ENCODE measurements around the gene ZBTB46. TPM values are rescaled to one million over a fixed set of nuclear protein-coding genes. Genes with fewer than 3 reads are reported as not detected.

The ZBTB46 gene
- total RNA-seq, 2 experiments from 2014 or later, result 4.6 to 5.5 TPM

DNA sequence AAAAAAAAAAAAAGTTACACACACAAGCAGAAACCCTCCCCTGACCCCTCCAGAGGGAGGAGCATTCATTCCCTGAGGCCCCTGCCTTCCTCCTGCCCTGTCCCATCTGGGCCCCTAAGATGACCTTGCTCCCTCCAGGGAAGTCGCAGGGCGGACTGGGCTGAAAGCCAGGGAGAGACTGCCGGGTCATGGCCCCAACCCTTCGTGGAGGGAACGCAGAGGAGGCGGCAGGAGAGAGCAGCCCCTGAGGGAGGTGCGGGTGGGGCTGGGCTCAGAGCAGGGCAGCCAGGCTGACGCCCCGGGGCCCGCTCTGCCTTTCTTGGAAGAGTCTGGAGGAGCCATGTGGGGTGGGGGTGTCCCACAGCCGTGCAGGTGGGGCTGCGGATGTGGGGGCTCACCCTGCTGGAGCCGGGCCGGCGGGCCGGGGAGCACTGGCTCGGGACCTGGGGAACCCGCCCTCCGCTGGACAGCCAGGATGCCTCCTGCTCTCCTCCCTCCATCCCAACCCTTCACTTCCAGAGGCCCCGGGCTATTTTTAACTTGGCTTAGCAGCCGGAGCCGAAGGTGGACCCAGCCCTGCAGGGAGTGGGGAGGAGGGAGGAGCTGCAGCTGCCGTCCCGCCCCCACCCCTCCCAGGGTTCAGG lies 15.2 kb upstream of the ZBTB46 start:
- no peak overlapping the region for H3K27ac Mint-ChIP-seq
- peaks cover 47% of the 10 kb centered on the region for H3K27me3 Mint-ChIP-seq
- no peak for DNase-seq
- CTCF ChIA-PET, result interaction anchor here (0.9 kb wide), 1 partner anchor 134 kb away, joined by 4 read pairs; no protein-coding TSS in a partner anchor
- no peak overlapping the region for H3K4me3 Mint-ChIP-seq
- no peaks in the 10 kb centered on the region for H3K36me3 Mint-ChIP-seq
- peaks cover 15% of the 10 kb centered on the region for H3K4me1 Mint-ChIP-seq (ENCODE audit: low read depth)
- no peaks in the 10 kb centered on the region for H3K9me3 Mint-ChIP-seq
- POLR2A ChIA-PET, result interaction anchor here (0.5 kb wide), 1 partner anchor 16 kb away, joined by 3 read pairs; no protein-coding TSS in a partner anchor
- intact Hi-C loops (cut with micrococcal nuclease), result no loop called here

DNA sequence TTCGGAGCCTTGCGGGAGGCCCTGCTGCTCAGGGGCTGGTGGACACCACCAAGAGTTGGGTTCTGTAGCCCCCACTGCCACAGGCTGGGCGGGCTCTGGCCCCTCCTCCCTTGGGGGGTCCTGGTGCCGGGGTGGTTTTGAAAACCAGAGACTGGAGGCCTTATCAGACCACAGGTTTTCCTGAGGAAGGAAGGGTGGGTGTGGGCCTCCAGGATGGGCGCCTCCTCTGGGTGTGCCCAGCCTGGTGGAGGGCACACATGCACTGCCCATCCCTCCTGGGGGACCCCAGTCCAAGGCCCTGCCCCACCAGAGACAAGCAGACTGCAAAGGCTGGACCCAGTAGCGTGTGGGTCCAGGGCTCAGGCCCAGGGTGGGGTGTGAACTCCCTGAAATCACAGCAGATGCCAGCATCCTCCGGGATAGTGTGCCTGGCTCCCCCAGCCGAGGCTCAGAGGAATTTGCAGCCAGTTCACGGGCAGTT lies 13.5 kb upstream of the ZBTB46 start:
- Mint-ChIP-seq H3K4me3 (no peak overlapping the region), H3K27me3 (peaks cover 33% of the 10 kb centered on the region), H3K9me3 (no peaks in the 10 kb centered on the region), H3K4me1 (ENCODE audit: low read depth) (peaks cover 6% of the 10 kb centered on the region), H3K27ac (no peak overlapping the region), H3K36me3 (no peaks in the 10 kb centered on the region)
- CTCF ChIA-PET, result no interaction called here
- intact Hi-C loops (cut with micrococcal nuclease), result no loop called here
- no peak for DNase-seq
- POLR2A ChIA-PET, result no interaction called here

DNA sequence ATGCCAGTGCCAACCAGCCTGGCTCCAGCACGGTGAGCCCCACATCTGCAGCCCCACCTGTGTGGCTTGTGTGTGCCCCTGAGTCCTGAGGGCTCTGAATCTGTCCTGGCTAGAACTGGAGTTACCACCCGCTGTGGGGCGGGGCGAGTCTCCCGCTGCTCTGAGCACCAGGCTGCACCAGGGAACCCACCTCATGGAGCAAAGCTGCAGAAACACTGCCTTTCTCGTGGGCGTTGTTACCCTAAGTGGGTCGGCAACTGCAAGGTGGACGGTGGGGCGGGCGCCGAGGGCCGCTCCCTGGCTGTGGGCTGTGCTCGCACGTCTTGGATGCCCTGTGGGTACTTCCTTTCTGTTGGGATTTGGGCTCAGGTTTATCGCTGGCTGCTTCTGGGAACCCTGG lies 12.7 kb upstream of the ZBTB46 start:
- CTCF ChIA-PET, result no interaction called here
- POLR2A ChIA-PET, result no interaction called here
- no peaks in the 10 kb centered on the region for H3K9me3 Mint-ChIP-seq
- H3K27ac Mint-ChIP-seq, result no peak overlapping the region
- H3K4me3 Mint-ChIP-seq, result no peak overlapping the region
- H3K27me3 Mint-ChIP-seq, result peaks cover 31% of the 10 kb centered on the region
- no peaks in the 10 kb centered on the region for H3K36me3 Mint-ChIP-seq
- DNase-seq, result no peak
- peaks cover 6% of the 10 kb centered on the region for H3K4me1 Mint-ChIP-seq (ENCODE audit: low read depth)
- intact Hi-C loops (cut with micrococcal nuclease), result no loop called here

DNA sequence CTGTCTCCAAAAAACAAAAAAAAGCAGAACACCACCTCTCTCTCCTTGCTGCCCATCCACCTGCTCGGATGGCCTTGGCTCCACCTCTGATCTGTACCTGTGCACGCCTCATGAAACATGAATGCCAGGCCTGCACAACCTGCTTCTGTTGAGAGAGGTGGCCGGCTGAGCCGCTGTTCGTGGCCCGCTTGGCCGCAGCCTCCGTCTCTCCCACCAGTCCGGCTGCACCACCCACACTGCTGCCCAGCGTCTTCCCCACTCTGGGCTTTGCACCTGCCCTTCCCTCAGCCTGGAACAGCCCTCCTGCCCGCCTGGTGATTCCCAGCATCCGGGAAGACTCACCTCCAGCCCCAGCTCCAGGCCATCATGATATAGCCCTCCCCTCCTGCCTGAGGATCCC lies 12.2 kb upstream of the ZBTB46 start:
- DNase-seq, result no peak
- CTCF ChIA-PET, result no interaction called here
- POLR2A ChIA-PET, result no interaction called here
- intact Hi-C loops (cut with micrococcal nuclease), result no loop called here
- Mint-ChIP-seq H3K36me3 (no peaks in the 10 kb centered on the region), H3K27ac (no peak overlapping the region), H3K4me1 (ENCODE audit: low read depth) (peaks cover 6% of the 10 kb centered on the region), H3K4me3 (no peak overlapping the region), H3K9me3 (no peaks in the 10 kb centered on the region), H3K27me3 (peaks cover 28% of the 10 kb centered on the region)

DNA sequence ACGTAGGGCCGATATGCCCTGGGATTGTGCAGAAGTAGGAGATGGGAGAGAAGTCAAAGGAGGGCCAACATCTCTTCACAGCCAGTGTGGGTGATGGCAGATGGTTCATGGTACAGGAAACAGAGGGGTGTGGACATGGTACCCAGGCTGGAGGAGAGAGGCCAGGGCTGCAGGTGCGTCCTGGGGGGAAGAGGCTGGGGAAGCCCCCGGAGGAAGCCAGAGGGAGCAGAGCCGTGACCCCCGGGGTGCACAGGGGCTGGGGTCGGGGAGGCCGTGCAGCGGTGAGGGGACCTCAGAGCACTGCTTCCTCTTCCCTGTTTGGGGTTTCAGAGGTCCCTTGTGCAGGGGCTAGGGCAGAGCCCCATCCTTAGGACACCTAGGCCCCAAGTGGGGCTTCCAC lies 11.2 kb upstream of the ZBTB46 start:
- CTCF ChIA-PET, result interaction anchor here (0.6 kb wide), 1 partner anchor 16 kb away, joined by 3 read pairs; no protein-coding TSS in a partner anchor
- POLR2A ChIA-PET, result no interaction called here

DNA sequence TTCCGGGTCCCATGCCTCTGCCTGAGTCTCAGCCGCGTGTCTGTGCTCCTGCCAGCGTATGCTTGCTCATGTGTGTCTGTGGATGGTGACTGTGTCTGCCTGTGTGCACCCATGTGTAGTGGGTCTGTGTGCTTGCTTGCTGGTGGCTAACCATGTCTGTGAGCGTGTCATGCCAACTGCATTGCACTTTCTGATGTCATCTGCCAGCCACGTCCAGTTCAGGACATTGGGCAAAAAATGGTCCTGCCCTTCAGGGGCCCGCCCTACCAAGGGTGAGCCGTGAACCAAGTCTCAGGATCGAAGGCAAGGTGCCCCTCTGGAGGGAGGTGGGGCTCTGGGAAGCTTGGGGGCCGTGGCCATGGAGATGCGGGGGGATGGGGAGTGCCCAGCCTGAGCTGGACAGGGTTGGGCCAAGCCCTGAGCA lies 9.4 kb upstream of the ZBTB46 start:
- intact Hi-C loops (cut with micrococcal nuclease), result no loop called here
- no peaks in the 10 kb centered on the region for H3K36me3 Mint-ChIP-seq
- DNase-seq, result no peak
- POLR2A ChIA-PET, result no interaction called here
- no peak overlapping the region for H3K27ac Mint-ChIP-seq
- peaks cover 4% of the 10 kb centered on the region for H3K4me1 Mint-ChIP-seq (ENCODE audit: low read depth)
- CTCF ChIA-PET, result no interaction called here
- H3K27me3 Mint-ChIP-seq, result peaks cover 25% of the 10 kb centered on the region
- no peak overlapping the region for H3K4me3 Mint-ChIP-seq
- H3K9me3 Mint-ChIP-seq, result no peaks in the 10 kb centered on the region

More for the DNA sequence above, 11.2 kb upstream of the ZBTB46 start:
- Mint-ChIP-seq H3K27ac (no peak overlapping the region), H3K36me3 (no peaks in the 10 kb centered on the region), H3K4me3 (no peak overlapping the region), H3K4me1 (ENCODE audit: low read depth) (peaks cover 6% of the 10 kb centered on the region), H3K9me3 (no peaks in the 10 kb centered on the region), H3K27me3 (peaks cover 28% of the 10 kb centered on the region)
- no peak for DNase-seq
- intact Hi-C loops (cut with micrococcal nuclease), result no loop called here

DNA sequence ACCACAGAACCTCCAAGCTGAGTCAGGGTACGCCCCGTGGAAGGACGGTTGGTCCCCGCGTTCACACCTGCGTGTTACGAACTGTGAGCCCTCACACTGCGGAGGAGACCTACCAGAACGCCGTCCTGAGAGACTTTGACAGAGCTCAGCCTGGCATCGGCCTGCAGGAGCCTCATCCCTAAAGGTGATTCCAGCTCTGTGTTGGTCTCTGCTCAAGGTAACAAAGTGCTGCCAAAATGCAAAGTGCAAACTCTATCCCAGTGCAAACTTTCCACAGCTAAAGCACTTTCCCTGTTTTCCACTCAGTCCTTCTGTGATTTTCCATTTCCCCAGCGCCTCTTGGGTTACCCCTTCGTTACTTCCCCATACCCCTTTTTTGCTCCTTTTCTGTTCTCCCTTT lies 8.6 kb upstream of the ZBTB46 start:
- Mint-ChIP-seq H3K27me3 (peaks cover 18% of the 10 kb centered on the region), H3K4me3 (no peak overlapping the region), H3K9me3 (no peaks in the 10 kb centered on the region), H3K36me3 (no peaks in the 10 kb centered on the region), H3K27ac (no peak overlapping the region), H3K4me1 (ENCODE audit: low read depth) (peaks cover 4% of the 10 kb centered on the region)
- intact Hi-C loops (cut with micrococcal nuclease), result no loop called here
- POLR2A ChIA-PET, result no interaction called here
- DNase-seq, result no peak
- CTCF ChIA-PET, result no interaction called here

DNA sequence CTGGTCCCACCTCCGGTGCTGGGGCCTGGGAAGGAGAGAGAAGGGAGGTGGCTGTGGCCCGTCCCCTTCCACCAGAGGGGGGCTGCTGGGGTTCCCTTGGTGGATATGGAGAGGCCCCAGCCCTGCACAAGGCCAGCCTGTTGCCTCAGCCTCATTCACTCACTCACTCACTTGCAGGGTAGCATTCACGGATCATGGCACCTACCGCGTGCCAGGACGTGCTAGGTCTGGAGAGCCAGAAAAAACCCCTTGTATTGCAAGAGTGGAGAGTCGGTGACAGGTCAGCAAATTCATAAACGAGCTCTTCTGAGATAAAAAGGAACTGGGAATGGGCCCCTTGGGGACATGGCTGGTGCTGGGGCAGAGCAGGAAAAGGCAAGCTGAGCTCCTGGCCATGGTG lies 6.4 kb upstream of the ZBTB46 start:
- H3K4me1 Mint-ChIP-seq (ENCODE audit: low read depth), result no peaks in the 10 kb centered on the region
- no peaks in the 10 kb centered on the region for H3K9me3 Mint-ChIP-seq
- no peak for DNase-seq
- H3K27me3 Mint-ChIP-seq, result peaks cover 12% of the 10 kb centered on the region
- H3K27ac Mint-ChIP-seq, result no peak overlapping the region
- H3K4me3 Mint-ChIP-seq, result no peak overlapping the region
- H3K36me3 Mint-ChIP-seq, result no peaks in the 10 kb centered on the region
- ChIA-PET POLR2A (no interaction called here), CTCF (interaction anchor here (0.5 kb wide), 1 partner anchor 72 kb away, joined by 4 read pairs; no protein-coding TSS in a partner anchor)
- intact Hi-C loops (cut with micrococcal nuclease), result no loop called here

DNA sequence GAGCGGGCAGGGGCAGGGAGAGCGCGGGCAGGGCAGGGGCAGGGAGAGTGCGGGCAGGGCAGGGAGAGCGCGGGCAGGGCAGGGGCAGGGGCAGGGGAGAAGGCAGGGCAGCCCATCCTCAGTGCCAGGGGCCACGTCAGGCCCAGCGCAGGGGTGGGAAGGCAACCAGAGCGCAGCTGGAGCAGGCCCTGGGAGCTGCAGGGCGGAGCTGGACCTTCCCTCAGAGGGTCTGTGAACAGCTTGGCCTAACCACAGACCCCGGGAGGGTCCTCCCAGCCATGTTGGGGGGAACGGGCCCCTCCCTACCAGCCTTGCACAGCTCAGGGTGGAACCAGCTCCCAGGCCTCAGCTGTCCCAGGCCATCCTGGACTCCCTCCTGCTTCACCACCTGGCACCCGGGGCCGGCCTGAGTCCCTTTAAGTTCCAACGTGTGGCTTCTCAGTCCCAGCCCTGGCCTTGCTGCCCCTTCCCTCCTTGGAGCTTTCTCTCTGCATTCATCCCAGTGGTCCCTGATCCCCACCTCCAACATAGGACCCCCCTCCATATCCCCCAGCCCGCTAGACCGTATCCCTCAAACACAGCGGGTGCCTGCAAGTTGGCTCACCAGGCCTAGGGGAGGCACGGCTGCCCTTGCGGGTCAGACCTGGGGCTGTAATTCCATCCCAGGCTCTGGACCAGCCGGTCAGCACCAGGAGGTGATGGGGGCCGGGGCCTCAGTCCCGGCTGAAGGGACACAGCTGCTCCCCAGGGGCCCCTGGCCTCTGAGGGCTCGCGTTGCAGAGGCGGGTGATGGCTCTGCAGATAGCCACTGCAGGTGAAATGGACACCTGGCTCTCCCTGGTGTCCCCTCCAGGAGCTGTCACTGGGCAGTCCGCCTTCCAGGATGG lies 5.6 kb upstream of the ZBTB46 start:
- no peak overlapping the region for H3K27ac Mint-ChIP-seq
- POLR2A ChIA-PET, result no interaction called here

DNA sequence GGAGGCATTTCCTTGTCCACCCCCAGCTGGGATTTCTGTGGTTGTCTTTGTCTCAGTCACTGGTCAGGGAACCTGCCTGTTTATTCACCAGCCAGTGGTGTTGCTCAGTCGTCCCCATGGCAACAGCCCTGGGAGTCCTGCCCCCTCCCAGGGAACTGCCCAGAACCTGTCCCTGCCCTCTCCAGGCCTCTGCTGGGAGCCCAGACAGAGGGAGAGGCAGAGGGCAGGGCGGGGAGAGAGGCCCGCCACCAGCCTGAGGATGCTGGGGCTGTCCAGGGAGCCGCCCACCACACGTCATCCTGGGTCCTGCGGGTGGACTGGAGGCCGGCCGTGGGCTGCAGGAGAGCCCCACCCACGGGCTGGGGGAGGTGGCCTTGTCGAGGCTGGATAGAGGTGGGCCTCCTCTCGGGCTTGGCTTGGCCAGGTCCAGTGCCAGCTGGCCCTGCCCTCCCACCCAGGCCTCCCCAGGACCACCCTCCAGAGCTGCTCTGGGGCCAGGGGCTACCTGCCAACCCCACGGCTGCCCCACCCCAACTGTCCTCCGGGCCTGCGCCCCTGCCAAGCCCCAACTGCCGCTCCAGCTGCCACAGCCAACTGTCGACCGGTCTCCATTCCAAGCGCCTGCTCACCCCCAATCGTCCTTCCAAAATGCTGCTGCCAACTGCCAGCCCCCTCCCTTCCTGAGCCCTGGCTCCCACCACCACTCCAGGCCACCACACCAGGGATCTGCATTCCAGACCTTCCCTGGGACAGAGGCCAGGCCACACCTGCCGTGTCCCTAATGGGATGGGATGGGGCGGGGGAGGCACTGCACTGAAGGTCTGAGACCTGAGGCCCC lies 4.2 kb upstream of the ZBTB46 start:
- CTCF ChIA-PET, result no interaction called here
- Mint-ChIP-seq H3K27me3 (peaks cover 7% of the 10 kb centered on the region), H3K4me3 (no peak overlapping the region), H3K36me3 (no peaks in the 10 kb centered on the region), H3K4me1 (ENCODE audit: low read depth) (no peaks in the 10 kb centered on the region), H3K27ac (no peak overlapping the region), H3K9me3 (no peaks in the 10 kb centered on the region)
- intact Hi-C loops (cut with micrococcal nuclease), result no loop called here
- POLR2A ChIA-PET, result no interaction called here
- no peak for DNase-seq

More for the DNA sequence above, 5.6 kb upstream of the ZBTB46 start:
- peaks cover 7% of the 10 kb centered on the region for H3K27me3 Mint-ChIP-seq
- no peaks in the 10 kb centered on the region for H3K4me1 Mint-ChIP-seq (ENCODE audit: low read depth)
- no peak overlapping the region for H3K4me3 Mint-ChIP-seq
- H3K9me3 Mint-ChIP-seq, result no peaks in the 10 kb centered on the region
- CTCF ChIA-PET, result interaction anchor here (0.5 kb wide), 1 partner anchor 72 kb away, joined by 4 read pairs; no protein-coding TSS in a partner anchor
- intact Hi-C loops (cut with micrococcal nuclease), result no loop called here
- DNase-seq, result no peak
- H3K36me3 Mint-ChIP-seq, result no peaks in the 10 kb centered on the region

DNA sequence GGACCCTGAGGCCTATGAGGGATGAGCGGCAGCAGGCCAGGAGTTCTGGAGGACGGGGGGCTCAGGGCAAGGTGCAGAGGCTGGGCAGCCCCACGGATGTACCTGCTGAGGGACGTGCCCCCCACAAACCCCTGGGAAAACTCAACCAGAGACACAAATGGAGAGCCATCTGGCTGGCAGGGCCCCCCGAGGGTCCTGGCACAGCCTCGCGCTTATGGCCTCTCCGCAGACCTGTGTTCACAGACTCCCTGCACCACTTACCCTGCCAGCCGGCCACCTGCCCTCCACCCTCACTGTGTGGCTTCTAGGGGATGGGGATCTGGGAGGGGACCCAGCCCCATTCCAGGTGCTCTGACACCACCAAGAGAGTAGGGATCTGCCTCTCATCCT lies 3.4 kb upstream of the ZBTB46 start:
- Mint-ChIP-seq H3K27ac (no peak overlapping the region), H3K4me3 (no peak overlapping the region), H3K36me3 (peaks cover 2% of the 10 kb centered on the region), H3K27me3 (peaks cover 13% of the 10 kb centered on the region), H3K9me3 (no peaks in the 10 kb centered on the region), H3K4me1 (ENCODE audit: low read depth) (peaks cover 7% of the 10 kb centered on the region)
- intact Hi-C loops (cut with micrococcal nuclease), result no loop called here
- CTCF ChIA-PET, result no interaction called here
- DNase-seq, result no peak
- POLR2A ChIA-PET, result no interaction called here
